Measurements from ENCODE around the gene NGEF.

NGEF gene

GRCh38 chr2:232901736-232902578 lies 111.1 kb downstream of the NGEF start:
- DNase-seq (ENCODE audit: low spot score) (peak; percentile 94), FAIRE-seq (peak; percentile 82)

GRCh38 chr2:232900811-232901735 lies 112.0 kb downstream of the NGEF start:
- FAIRE-seq = no peak

GRCh38 chr2:232898592-232899543 lies 114.2 kb downstream of the NGEF start:
- FAIRE-seq = peak; percentile 87
- no peak for DNase-seq (ENCODE audit: low spot score)

More at GRCh38 chr2:232900811-232901735, 112.0 kb downstream of the NGEF start:
- no peak for DNase-seq (ENCODE audit: low spot score)

GRCh38 chr2:232897598-232898408 lies 115.3 kb downstream of the NGEF start:
- no peak for FAIRE-seq

GRCh38 chr2:232896720-232897597 lies 116.1 kb downstream of the NGEF start:
- FAIRE-seq (no peak), DNase-seq (ENCODE audit: low spot score) (no peak)

More at GRCh38 chr2:232897598-232898408, 115.3 kb downstream of the NGEF start:
- no peak for DNase-seq (ENCODE audit: low spot score)

- FAIRE-seq = no peak
- DNase-seq (ENCODE audit: low spot score) = no peak
These were observed 116.9 kb downstream of the NGEF start for GRCh38 chr2:232896111-232896510.

- no peak for DNase-seq (ENCODE audit: low spot score)
- FAIRE-seq = no peak
These were observed 118.3 kb downstream of the NGEF start for GRCh38 chr2:232894746-232895145.

- no peak for DNase-seq (ENCODE audit: low spot score)
- FAIRE-seq = no peak
These were observed 118.8 kb downstream of the NGEF start for GRCh38 chr2:232894251-232894650.

- DNase-seq (ENCODE audit: low spot score) (no peak), FAIRE-seq (peak; percentile 58)
These were observed 119.2 kb downstream of the NGEF start for GRCh38 chr2:232893834-232894233.

- DNase-seq (ENCODE audit: low spot score) (no peak), FAIRE-seq (no peak)
These were observed 120.2 kb downstream of the NGEF start for GRCh38 chr2:232892843-232893242.

GRCh38 chr2:232892221-232892620 lies 120.8 kb downstream of the NGEF start:
- no peak for DNase-seq (ENCODE audit: low spot score)
- no peak for FAIRE-seq

GRCh38 chr2:232891621-232892071 lies 121.4 kb downstream of the NGEF start:
- peak; percentile 82 for FAIRE-seq
- peak; percentile 36 for DNase-seq (ENCODE audit: low spot score)

- peak; percentile 79 for DNase-seq (ENCODE audit: low spot score)
These were observed 122.0 kb downstream of the NGEF start for GRCh38 chr2:232890896-232891601.

GRCh38 chr2:232890536-232890895 lies 122.5 kb downstream of the NGEF start:
- no peak for DNase-seq (ENCODE audit: low spot score)
- no peak for FAIRE-seq

More at GRCh38 chr2:232890896-232891601, 122.0 kb downstream of the NGEF start:
- peak; percentile 97 for FAIRE-seq

- no peak for DNase-seq (ENCODE audit: low spot score)
- FAIRE-seq = no peak
These were observed 123.1 kb downstream of the NGEF start for GRCh38 chr2:232889876-232890401.

GRCh38 chr2:232888839-232889529 lies 124.1 kb downstream of the NGEF start:
- DNase-seq (ENCODE audit: low spot score) (no peak), FAIRE-seq (no peak)

GRCh38 chr2:232888099-232888836 lies 124.8 kb downstream of the NGEF start:
- DNase-seq (ENCODE audit: low spot score) (no peak), FAIRE-seq (peak; percentile 95)

Measured in urothelium cell line (cell line).